ENCODE data around the gene ITGA5.

DNA sequence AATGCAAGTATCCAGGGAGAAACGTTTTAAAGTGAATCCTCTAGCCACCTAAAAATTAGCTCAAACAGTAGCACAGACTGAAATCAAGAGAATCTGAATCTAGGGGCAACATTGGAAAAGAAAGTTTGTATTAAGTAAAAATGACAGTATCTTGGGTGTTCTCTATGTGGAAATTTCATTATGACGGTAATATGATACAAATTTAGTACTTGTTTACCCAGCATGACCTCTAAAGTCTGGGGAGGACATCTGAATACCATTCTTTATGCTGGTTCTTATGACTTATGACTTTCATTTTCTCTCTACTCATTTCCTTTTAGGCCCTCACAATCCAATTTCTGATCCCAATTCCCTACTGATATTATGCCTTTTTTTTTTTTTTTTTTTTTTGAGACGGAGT lies 40.3 kb upstream of the ITGA5 start:
- TF ChIP-seq, protein P1, sequence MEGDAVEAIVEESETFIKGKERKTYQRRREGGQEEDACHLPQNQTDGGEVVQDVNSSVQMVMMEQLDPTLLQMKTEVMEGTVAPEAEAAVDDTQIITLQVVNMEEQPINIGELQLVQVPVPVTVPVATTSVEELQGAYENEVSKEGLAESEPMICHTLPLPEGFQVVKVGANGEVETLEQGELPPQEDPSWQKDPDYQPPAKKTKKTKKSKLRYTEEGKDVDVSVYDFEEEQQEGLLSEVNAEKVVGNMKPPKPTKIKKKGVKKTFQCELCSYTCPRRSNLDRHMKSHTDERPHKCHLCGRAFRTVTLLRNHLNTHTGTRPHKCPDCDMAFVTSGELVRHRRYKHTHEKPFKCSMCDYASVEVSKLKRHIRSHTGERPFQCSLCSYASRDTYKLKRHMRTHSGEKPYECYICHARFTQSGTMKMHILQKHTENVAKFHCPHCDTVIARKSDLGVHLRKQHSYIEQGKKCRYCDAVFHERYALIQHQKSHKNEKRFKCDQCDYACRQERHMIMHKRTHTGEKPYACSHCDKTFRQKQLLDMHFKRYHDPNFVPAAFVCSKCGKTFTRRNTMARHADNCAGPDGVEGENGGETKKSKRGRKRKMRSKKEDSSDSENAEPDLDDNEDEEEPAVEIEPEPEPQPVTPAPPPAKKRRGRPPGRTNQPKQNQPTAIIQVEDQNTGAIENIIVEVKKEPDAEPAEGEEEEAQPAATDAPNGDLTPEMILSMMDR (IDR thresholded peaks at IDR 0.05): no peak
- TF ChIP-seq POLR2A (IDR thresholded peaks at IDR 0.05): no peak
